Psoas muscle (tissue), 8 donors: Measurements from ENCODE around the gene TMEM158. TPM values are rescaled to one million over a fixed set of nuclear protein-coding genes. Genes with fewer than 3 reads are reported as not detected.
A peak's percentile ranks its signal among the peaks of the same experiment; 100 is the strongest.

ENCODE experiments used
- ATAC-seq, 4 donors: fragments of 200-7000 bp; cut with Tn5 transposase; one replicate each; pipeline ENCODE4 v1.9.1; 2020; ENCODE audit warnings: moderate library complexity in 3 of 4, mild to moderate bottlenecking in 2 of 4
- DNase-seq, 2 donors: peaks; one replicate each; pipeline ENCODE4 v3.0.0-alpha.2; 2020
- H3K27ac ChIP-seq: fragments of 200-600 bp; one replicate; pipeline ENCODE4 v1.8.0; 2022
- H3K27me3 ChIP-seq, 3 donors: fragments of 200-600 bp in 1 of 3; one replicate each; pipeline versions ENCODE4 v1.6.1 to v1.8.0; 2013 to 2022; ENCODE audit warnings: low read length in 2 of 3, mild to moderate bottlenecking in 2 of 3, moderate library complexity in 1 of 3; ENCODE audit not compliant: insufficient read depth in 3 of 3
- H3K36me3 ChIP-seq, 2 donors: fragments of 200-600 bp in 1 of 2; one replicate each; pipeline versions ENCODE4 v1.6.1 to v1.8.0; 2013 to 2022; ENCODE audit warnings: low read depth in 1 of 2, mild to moderate bottlenecking in 1 of 2, moderate library complexity in 1 of 2; ENCODE audit not compliant: insufficient read depth in 1 of 2
- H3K4me1 ChIP-seq: fragments of 200-600 bp; one replicate; pipeline ENCODE4 v1.8.0; 2022
- H3K4me3 ChIP-seq: fragments of 200-600 bp; one replicate; pipeline ENCODE4 v1.8.0; 2022; ENCODE audit warnings: mild to moderate bottlenecking
- H3K9me3 ChIP-seq: fragments of 200-600 bp; one replicate; pipeline ENCODE4 v1.8.0; 2022
- WGBS, 3 donors: extraction: QIAGEN DNeasy Blood & Tissue Kit; methylation state at CpG; one replicate each; pipeline versions ENCODE4 v1.1.6 to v1.1.7; 2013; 5-methylcytosine and 5-hydroxymethylcytosine counted together
- intact Hi-C, 2 donors: fragments of 100-400 bp; cut with DNase I; formaldehyde crosslinking; loops; one replicate each; pipeline versions ENCODE4 v1.11.0 to v1.14.2; 2022
- long read RNA-seq, 2 donors: library from polyadenylated mRNA; unstranded; transcript quantifications; one replicate each; pipeline ENCODE4 v2.0.0, GENCODE V29; 2021
- polyA plus RNA-seq, 3 donors: library from polyadenylated mRNA; stranded (reverse); fragments of 200-250 nt; gene quantifications; one replicate each; pipeline ENCODE4 v1.2.3, GENCODE V29; 2013
- total RNA-seq, 4 donors: library from RNA; stranded (reverse); fragmentation: NEBNext Ultra II Directional in 2 of 4; extraction: Animal tissue kit (Norgen Biotek cat#: 25700) in 2 of 4; gene quantifications; one replicate each; pipeline versions ENCODE4 v1.2.1 to v1.2.4, GENCODE V29; 2021 to 2023
- TF ChIP-seq, protein P1 (sequence below): fragments of 200-600 bp; IDR thresholded peaks from one replicate; pipeline ENCODE4 v1.8.0; 2022; ENCODE audit warnings: antibody characterized with exemption
- donor health status: healthy with polysubstance abuse.
- donor health status: DM: no; HTN: no; CAD: no; lungs with moderate emphysema.
- donor health status: Bipolar disorder and iron deficiency.
- donor health status: healthy.
- donor health status: DM: yes; HTN: yes; CAD: no.
- donor health status: DM: no; HTN: no; CAD: no.
- donor health status: DM: no; HTN: no; CAD: no.
- donor health status: DM: yes; HTN: yes; CAD: no.

TMEM158 gene
- 1 to 10 TPM; 1.4 to 6.5 (median 1.5) TPM for total RNA-seq
- polyA plus RNA-seq, result 10 to 100 TPM in 1 of 3 donors, 1 to 10 TPM in 1, under 1 TPM in 1; 0.48 to 15.7 (median 2.4) TPM
- long read RNA-seq, donor 1, transcript TMEM158-201 (1 exons, 1,813 nt), result major isoform, 11 of 11 reads
- long read RNA-seq, donor 1, partial matches to known transcripts, result 0 of 11 reads
- long read RNA-seq, donor 1, other reads (novel, unspliced or antisense), result 0 of 11 reads
- long read RNA-seq, donor 2, partial matches to known transcripts, result 0 of 3 reads
- long read RNA-seq, donor 2, other reads (novel, unspliced or antisense), result 0 of 3 reads

DNA sequence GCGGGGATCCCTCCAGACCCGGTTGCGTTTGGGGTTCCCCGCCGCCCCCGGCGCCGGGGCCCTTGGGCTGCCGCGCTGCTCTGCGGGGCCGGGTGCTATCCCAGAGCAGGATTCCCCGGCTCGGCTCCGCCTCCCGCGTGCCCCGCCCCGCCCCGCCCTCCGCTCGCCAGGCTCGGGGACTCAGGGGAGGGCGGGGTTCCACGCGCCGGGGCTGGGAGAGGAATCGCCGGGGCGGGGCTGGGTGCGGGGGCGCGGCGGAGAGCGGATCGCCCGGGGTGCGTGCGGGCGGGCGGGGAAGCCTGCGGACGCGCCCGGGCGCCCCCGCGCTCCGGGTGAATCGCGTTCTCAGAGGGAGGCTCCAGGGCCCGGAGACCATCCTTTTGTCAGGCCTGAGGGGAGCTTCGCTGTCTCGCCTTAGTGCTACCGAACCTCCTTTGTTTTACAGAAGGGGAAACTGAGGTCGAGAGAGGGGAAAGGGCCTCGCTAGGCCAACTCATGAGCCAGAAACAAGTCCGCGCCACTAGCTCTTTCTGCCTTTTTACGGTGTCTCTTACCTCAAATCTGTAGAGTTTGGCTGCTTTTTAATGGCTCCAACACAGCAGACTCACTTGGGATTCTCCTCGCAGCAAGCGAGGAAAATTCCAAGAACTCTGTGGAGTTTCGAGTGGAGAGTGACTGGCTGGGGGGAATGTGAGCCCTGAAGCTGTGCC, at the start of gene TMEM158:
Gene TMEM158 (minus strand): TSS at position 82 of the 710 bp plus-strand sequence. CDS start 260 bp downstream, outside the sequence.
- ATAC-seq, result peak; percentile 87 to 94 (median 90)
- Histone ChIP-seq H3K36me3 (no peaks in the 10 kb centered on the region), H3K9me3 (no peaks in the 10 kb centered on the region), H3K27ac (no peak within 1 kb of the TSS), H3K27me3 (peaks cover 0 to 22% (median 1%) of the 10 kb centered on the region in 3 donors), H3K4me3 (peak within 1 kb of the TSS; percentile 68), H3K4me1 (peaks cover 12% of the 10 kb centered on the region)
- 2 to 8% (median 5%) methylated on average over 21 to 63 of the region's 63 CpGs for WGBS, 3 donors
- intact Hi-C loops, result loop anchor here (5.0 to 10.0 kb wide), 3 partner anchors 261 to 438 kb away; no protein-coding TSS in a partner anchor
- TF ChIP-seq, protein P1, sequence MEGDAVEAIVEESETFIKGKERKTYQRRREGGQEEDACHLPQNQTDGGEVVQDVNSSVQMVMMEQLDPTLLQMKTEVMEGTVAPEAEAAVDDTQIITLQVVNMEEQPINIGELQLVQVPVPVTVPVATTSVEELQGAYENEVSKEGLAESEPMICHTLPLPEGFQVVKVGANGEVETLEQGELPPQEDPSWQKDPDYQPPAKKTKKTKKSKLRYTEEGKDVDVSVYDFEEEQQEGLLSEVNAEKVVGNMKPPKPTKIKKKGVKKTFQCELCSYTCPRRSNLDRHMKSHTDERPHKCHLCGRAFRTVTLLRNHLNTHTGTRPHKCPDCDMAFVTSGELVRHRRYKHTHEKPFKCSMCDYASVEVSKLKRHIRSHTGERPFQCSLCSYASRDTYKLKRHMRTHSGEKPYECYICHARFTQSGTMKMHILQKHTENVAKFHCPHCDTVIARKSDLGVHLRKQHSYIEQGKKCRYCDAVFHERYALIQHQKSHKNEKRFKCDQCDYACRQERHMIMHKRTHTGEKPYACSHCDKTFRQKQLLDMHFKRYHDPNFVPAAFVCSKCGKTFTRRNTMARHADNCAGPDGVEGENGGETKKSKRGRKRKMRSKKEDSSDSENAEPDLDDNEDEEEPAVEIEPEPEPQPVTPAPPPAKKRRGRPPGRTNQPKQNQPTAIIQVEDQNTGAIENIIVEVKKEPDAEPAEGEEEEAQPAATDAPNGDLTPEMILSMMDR, result no peak
- peak; percentile 87 for DNase-seq

DNA sequence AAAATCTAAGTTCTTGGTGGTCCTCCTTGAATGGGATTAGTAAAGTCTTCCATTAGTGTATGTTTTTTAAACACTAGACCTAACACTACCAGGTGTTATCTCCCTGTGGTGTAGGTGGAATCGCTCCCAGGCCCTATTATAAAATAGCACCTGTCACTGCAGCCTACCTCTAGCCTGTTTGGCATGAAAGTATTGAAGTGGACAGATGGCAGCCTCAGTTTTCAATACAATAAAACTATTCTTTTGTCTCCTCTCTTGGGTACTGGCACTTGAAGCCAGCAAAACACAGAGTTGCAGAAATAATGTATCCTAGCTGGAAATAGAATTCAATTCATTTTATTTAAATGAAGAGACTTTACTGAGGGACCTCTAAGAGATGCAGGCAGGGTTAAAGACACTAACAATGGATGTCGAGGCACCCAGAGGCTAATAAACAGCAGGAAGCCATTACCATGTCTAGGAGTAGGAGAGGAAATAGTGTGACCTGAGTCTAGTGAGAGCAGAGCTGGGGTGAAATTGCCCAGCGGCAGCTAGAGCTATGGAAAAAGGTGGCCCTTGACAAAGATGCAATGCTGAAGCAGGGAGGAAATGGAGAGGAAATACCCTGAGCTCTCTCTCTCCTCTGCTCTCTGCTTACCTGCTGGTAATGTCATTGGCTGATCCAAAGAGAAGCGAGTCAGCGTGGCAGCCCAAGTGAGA, 49.1 kb upstream of the TMEM158 start:
- DNase-seq, result no peak
- intact Hi-C loops, result no loop called here
- no peaks in the 10 kb centered on the region for H3K4me1 ChIP-seq
- TF ChIP-seq, protein P1, result no peak
- no peak overlapping the region for H3K27ac ChIP-seq
- peaks cover 5% of the 10 kb centered on the region for H3K9me3 ChIP-seq
- no peaks in the 10 kb centered on the region for H3K36me3 ChIP-seq
- no peak for ATAC-seq
- no peaks in the 10 kb centered on the region for H3K27me3 ChIP-seq
- 35 to 39% (median 36%) methylated on average over 5 of the region's 5 CpGs for WGBS, 3 donors
- no peak overlapping the region for H3K4me3 ChIP-seq

DNA sequence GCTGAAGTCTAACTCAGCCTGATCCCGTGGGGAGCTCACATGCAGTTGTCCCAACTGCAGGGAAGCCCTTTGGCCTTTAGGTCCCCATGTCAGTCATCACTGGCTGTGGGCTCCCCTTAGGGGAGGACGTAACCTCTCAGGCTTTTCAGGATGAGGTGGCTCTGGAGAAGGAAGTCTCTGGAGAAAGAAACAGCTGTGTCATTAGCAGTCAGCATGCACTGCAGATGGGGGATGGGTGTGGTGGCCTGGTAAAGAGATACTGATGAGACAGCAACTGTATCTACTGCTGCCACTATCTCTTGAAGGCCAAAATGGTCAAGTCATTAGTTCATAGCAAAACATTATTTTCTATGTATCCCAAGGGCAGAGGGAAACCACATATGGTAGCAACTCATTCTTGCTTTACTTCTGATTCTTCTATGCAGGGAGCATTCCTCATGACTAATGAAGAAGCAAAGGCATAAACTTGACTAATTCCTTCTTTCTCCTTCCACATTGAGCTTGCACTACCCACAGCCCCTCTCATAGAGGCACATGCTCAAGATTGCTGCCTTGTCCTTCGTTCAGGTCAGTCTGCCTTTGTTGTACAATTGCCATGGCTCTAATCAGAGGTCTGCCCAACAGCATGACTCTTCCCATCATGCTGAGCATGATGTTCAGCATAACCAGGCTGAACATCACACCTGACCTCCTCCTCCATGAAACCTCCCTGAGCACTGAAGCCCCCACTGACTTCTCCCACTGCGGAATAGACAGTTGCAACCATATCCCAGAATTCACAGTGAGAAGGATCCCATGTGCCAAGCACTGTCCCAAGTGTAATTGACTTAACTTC, 47.8 kb upstream of the TMEM158 start:
- intact Hi-C loops, result no loop called here
- no peak for ATAC-seq
- no peak for DNase-seq
- no peak overlapping the region for H3K27ac ChIP-seq
- WGBS, 3 donors, result 61 to 72% (median 62%) methylated on average over 4 of the region's 4 CpGs
- TF ChIP-seq, protein P1, result no peak
- H3K9me3 ChIP-seq, result peaks cover under 1% of the 10 kb centered on the region
- no peaks in the 10 kb centered on the region for H3K36me3 ChIP-seq
- no peaks in the 10 kb centered on the region for H3K27me3 ChIP-seq
- no peaks in the 10 kb centered on the region for H3K4me1 ChIP-seq
- H3K4me3 ChIP-seq, result no peak overlapping the region

DNA sequence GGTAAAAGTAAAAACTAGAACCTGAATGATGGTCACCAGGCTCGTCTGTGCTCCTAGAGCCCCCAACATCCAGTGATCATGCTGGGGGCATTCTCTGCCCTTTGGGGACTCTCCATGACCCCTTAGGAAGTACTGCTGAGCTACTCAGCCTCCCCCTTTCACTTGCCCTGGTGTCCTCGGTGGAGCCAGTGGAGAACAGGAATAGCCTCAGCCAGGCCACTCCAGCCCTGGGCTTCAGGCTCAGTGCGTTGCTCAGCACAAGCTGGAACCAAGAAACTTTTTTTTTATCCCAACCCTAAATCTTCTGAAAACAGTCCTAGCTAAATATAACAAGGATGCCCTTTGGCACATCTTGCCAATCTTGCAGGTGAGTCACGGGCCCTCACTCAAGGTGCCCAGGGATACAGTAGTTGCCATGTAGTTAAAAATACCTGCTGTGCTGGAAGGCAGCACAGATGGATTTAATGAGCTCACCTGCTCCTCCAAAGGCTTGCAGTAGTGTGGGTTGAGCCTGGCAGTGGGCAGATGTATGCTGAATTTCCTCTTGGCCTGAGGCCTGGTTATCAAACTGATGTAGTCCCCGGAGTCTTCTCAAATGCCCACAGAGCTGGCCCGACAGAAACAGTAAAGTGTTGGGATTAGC, 46.9 kb upstream of the TMEM158 start:
- WGBS, 3 donors, result 63 to 74% (median 69%) methylated on average over 6 of the region's 6 CpGs
- DNase-seq, result no peak
- ATAC-seq, result no peak
- no peak overlapping the region for H3K27ac ChIP-seq
- H3K9me3 ChIP-seq, result no peaks in the 10 kb centered on the region
- TF ChIP-seq, protein P1, result no peak
- no peaks in the 10 kb centered on the region for H3K36me3 ChIP-seq
- intact Hi-C loops, result no loop called here
- H3K4me1 ChIP-seq, result no peaks in the 10 kb centered on the region
- no peak overlapping the region for H3K4me3 ChIP-seq
- no peaks in the 10 kb centered on the region for H3K27me3 ChIP-seq
